A673 (cell line): ENCODE measurements around the gene NUF2.
"Not testable (repeated sequence)": the region's sequence is repeated elsewhere in the genome, so short reads cannot be mapped to it uniquely, and the experiment has no call there.

Experiments
- CTCF ChIP-seq: fragments of 300-800, 200-600 bp; sonication (generic); conservative IDR thresholded peaks from 2 replicates; pipeline ENCODE4 v1.5.1; 2017; ENCODE audit warnings: low read depth, mild to moderate bottlenecking, antibody characterized with exemption, low read length, moderate library complexity, mixed read lengths
- EZH2 ChIP-seq: fragments of 200-600 bp; sonication (generic); IDR thresholded peaks from 2 replicates; pipeline ENCODE4 v1.6.1; 2017; ENCODE audit warnings: borderline replicate concordance, low read depth, mild to moderate bottlenecking, mixed read lengths, antibody characterized with exemption, low read length; ENCODE audit not compliant: poor library complexity, severe bottlenecking

GRCh38 chr1:163284867-163285266 lies 36.9 kb upstream of the NUF2 start:
- TF ChIP-seq CTCF, EZH2: not testable (repeated sequence)
